Common myeloid progenitor, CD34-positive (primary cell): Measurements from ENCODE around the gene FBN1.

Experiments used
- CTCF ChIA-PET: fragments of 350-600 bp; sonication (Branson Sonifier 250); formaldehyde crosslinking; loops from one replicate; lab custom pipeline; 2021; ENCODE audit warnings: antibody characterized with exemption; lab: Charles Lee
- POLR2A ChIA-PET: fragments of 350-600 bp; sonication (Branson Sonifier 250); formaldehyde crosslinking; loops from one replicate; lab custom pipeline; 2021; ENCODE audit warnings: antibody characterized with exemption; lab: Charles Lee
- DNase-seq, 3 donors: peaks; one replicate each; pipeline versions ENCODE4 v3.0.0 to v3.0.0-alpha.2; 2013
- H3K27ac ChIP-seq, 2 experiments: 1 replicate in 1 of 2; 2 replicates in 1 of 2; pipeline ENCODE4 v1.7.0; 2013; ENCODE audit warnings: inconsistent platforms in 2 of 2, low read length in 2 of 2, mild to moderate bottlenecking in 2 of 2, low read depth in 1 of 2, moderate library complexity in 1 of 2; ENCODE audit not compliant: severe bottlenecking in 2 of 2, insufficient read depth in 1 of 2, poor library complexity in 1 of 2
- H3K27me3 ChIP-seq, 5 experiments: replicated peaks in 2 of 5; 1 replicate in 3 of 5; 2 replicates in 2 of 5; pipeline versions ENCODE4 v1.6.1 to v1.7.0; 2013; ENCODE audit warnings: low read length in 4 of 5, mild to moderate bottlenecking in 2 of 5, moderate library complexity in 2 of 5, inconsistent platforms in 1 of 5; ENCODE audit not compliant: insufficient read depth in 5 of 5, control insufficient read depth in 4 of 5
- H3K36me3 ChIP-seq, 4 experiments: 1 replicate in 2 of 4; 2 replicates in 2 of 4; pipeline versions ENCODE4 v1.6.1 to v1.7.0; 2013; ENCODE audit warnings: low read length in 3 of 4, control low read depth in 1 of 4, mild to moderate bottlenecking in 1 of 4; ENCODE audit not compliant: control insufficient read depth in 4 of 4, insufficient read depth in 4 of 4
- H3K4me1 ChIP-seq, 4 experiments: 1 replicate in 3 of 4; 2 replicates in 1 of 4; pipeline versions ENCODE4 v1.6.1 to v1.7.1; 2013; ENCODE audit warnings: low read length in 3 of 4, mild to moderate bottlenecking in 3 of 4, control low read depth in 1 of 4, inconsistent platforms in 1 of 4, moderate library complexity in 1 of 4; ENCODE audit not compliant: control insufficient read depth in 4 of 4, insufficient read depth in 4 of 4; ENCODE audit errors: control extremely low read depth in 1 of 4
- H3K4me3 ChIP-seq, 7 experiments: 1 replicate in 4 of 7; 2 replicates in 3 of 7; pipeline versions ENCODE4 v1.5.1 to v1.7.0; 2013; ENCODE audit warnings: mild to moderate bottlenecking in 7 of 7, low read length in 6 of 7, moderate library complexity in 6 of 7, inconsistent platforms in 2 of 7, low read depth in 2 of 7, control low read depth in 1 of 7; ENCODE audit not compliant: insufficient read depth in 4 of 7, control insufficient read depth in 1 of 7; ENCODE audit errors: extremely low read depth in 1 of 7
- H3K9me3 ChIP-seq, 5 experiments: 1 replicate in 4 of 5; 2 replicates in 1 of 5; pipeline versions ENCODE4 v1.6.1 to v1.7.1; 2013; ENCODE audit warnings: low read length in 4 of 5, mild to moderate bottlenecking in 2 of 5, inconsistent platforms in 1 of 5, low read depth in 1 of 5, moderate library complexity in 1 of 5; ENCODE audit not compliant: control insufficient read depth in 4 of 5, insufficient read depth in 2 of 5; ENCODE audit errors: control extremely low read depth in 1 of 5
- WGBS: methylation state at CpG from one replicate; pipeline ENCODE4 v1.1.5; 2013; ENCODE audit not compliant: insufficient coverage; 5-methylcytosine and 5-hydroxymethylcytosine counted together

FBN1 gene

DNA sequence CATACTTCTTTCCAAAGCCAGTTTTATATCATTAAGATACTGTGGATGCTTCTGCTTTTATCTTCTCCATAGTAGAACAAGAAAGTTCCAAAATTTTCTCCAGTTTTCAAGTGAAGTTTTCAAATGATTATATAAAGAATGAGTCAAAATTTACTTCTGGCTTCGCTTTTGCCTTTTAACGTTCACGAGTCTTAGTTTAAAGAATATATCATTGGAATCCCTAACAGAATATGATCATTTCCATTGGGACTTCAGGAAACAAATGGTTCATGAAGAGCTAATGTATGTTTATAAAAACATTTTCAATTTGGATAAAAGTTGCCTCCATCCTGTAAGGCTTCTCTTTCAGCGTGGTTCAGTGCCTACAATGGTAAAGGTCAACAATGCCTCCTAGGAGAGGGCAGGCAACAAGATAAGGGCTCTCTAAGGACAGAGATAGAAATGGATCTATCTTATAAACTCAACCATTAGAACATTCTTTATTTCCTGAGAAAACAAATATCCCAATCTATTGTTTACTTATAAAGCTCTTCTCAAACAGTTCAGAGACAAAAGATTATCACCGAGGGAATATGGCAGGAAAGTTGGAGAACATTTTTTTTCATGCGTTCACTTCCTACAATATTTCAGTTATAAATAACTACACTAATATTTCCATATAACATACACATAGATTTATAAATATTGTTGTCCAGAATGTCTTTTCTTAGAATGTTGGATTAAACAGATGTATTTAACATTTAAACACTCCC lies 60.5 kb downstream of the FBN1 start:
- ChIA-PET POLR2A (no interaction called here), CTCF (no interaction called here)
- no peak overlapping the region for H3K27ac ChIP-seq
- H3K36me3 ChIP-seq, result no peaks in the 10 kb centered on the region
- DNase-seq, result no peak
- peaks cover 0 to 6% (median 2%) of the 10 kb centered on the region in 4 experiments for H3K4me1 ChIP-seq
- H3K4me3 ChIP-seq, result no peak overlapping the region
- WGBS, result no CpG with 5 or more reads among the region's 6 CpGs
- no peaks in the 10 kb centered on the region for H3K27me3 ChIP-seq
- H3K9me3 ChIP-seq, result no peaks in the 10 kb centered on the region

DNA sequence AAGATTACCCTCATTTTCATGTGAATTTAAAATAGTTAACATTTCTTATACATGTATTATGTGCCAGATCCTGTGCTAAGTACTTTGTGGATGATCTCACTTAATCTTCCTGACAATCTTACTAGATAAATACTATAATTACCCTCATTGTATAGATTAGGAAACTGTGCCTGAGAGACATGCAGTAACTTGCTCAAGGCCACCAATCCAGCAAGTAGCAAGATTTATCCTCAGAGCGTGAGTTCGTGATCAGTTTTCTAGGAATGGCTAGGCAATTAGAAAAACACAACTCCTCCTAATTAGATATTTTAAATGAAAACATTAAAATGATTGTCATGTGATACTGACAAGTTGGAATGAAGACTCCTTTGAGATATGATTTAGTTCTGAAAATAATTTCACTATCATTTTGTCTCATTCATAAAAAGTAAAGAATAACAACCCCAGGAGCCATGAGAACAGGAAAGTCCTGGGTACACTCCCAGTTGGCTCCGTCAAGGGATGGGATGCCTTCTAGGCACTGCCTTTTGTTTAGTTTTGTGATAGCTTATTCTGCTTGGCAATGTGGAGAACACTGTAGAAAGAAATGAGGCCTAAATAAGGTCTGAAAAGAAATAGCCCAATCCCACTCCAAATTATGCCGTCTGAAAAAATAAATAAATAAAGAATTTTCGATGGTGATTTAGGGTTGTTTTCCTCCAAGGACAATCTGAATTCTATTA lies 61.3 kb downstream of the FBN1 start:
- Histone ChIP-seq H3K36me3 (no peaks in the 10 kb centered on the region), H3K9me3 (no peaks in the 10 kb centered on the region), H3K4me3 (no peak overlapping the region), H3K27me3 (no peaks in the 10 kb centered on the region), H3K27ac (no peak overlapping the region), H3K4me1 (peaks cover 0 to 4% (median under 1%) of the 10 kb centered on the region in 4 experiments)
- ChIA-PET POLR2A (no interaction called here), CTCF (no interaction called here)
- no peak for DNase-seq
- WGBS, result no CpG with 5 or more reads among the region's 5 CpGs

DNA sequence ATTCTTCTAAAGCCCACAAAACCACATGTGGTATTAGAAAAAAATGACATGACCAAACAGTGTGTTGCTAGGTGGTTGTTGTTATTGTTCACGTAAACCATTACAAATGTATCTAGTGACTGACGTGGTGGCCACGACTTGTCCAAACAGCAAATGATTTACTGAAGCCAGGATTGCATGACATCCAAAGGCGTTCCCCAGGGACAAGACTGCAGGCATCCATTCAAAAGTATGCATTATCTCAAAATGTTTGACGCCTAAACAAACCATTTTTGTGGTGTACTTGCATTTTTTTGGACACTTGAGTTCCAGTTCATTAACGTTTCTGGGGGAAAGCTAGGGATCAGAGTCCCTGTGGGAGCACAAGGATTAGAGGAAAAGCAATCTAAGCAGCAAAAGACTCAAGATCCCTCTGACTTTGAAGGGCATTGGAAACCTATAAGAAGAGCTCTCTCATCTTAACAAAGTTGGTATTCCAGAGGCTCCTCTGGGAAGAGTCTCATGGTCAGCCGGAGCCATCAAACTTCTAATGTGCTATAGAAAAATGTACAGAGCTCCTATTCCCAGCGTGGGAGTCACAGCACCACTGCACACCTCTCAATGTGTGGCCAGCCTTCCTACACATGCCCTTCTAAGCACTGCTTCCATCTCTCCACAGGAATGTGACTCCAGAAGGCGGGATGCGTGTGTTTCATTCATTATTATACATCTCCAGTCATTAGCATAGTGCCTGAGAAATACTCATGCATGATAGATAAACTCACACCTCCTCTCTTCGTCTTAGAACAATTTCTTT lies 62.9 kb downstream of the FBN1 start:
- CTCF ChIA-PET, result no interaction called here
- 87% methylated on average over 8 of the region's 11 CpGs for WGBS
- no peaks in the 10 kb centered on the region for H3K36me3 ChIP-seq

DNA sequence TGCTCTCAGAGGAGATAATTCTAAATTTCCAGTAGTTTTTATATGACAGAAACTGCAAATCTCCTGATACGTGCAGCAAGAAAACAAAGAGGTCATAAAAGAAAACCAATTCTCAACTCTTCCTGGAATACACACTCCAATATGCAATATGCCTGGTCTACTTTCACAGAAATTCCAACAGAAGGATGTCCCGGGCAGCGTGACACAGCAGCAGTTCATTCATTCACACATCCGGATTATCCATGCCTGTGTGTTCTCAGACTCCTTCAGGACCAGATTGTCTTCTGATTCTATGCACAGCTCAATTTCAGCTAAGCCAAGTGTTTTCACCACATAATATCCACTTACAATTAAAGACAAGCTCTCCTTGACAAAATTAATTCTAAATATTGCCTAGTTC lies 64.3 kb downstream of the FBN1 start:
- H3K4me3 ChIP-seq, result no peak overlapping the region
- WGBS, result 99% methylated on average over 4 of the region's 4 CpGs
- no peaks in the 10 kb centered on the region for H3K36me3 ChIP-seq
- ChIA-PET POLR2A (interaction anchor here (0.8 kb wide), 1 partner anchor 11 kb away, joined by 3 read pairs; no protein-coding TSS in a partner anchor), CTCF (interaction anchor here (1.5 kb wide), 1 partner anchor 9 kb away, joined by 9 read pairs; no protein-coding TSS in a partner anchor)
- H3K4me1 ChIP-seq, result no peaks in the 10 kb centered on the region
- no peak overlapping the region for H3K27ac ChIP-seq
- H3K9me3 ChIP-seq, result peaks cover 0 to 1% (median 0%) of the 10 kb centered on the region in 5 experiments
- DNase-seq, result no peak
- no peaks in the 10 kb centered on the region for H3K27me3 ChIP-seq

More for the DNA sequence above, 62.9 kb downstream of the FBN1 start:
- DNase-seq, result peak; percentile 26 to 75 (median 71)
- Histone ChIP-seq H3K9me3 (peaks cover 0 to 1% (median 0%) of the 10 kb centered on the region in 5 experiments), H3K4me1 (peaks cover 0 to 4% (median under 1%) of the 10 kb centered on the region in 4 experiments), H3K4me3 (no peak overlapping the region), H3K27me3 (no peaks in the 10 kb centered on the region), H3K27ac (no peak overlapping the region)
- POLR2A ChIA-PET, result interaction anchor here (0.6 kb wide), 1 partner anchor 40 kb away, joined by 3 read pairs; no protein-coding TSS in a partner anchor

DNA sequence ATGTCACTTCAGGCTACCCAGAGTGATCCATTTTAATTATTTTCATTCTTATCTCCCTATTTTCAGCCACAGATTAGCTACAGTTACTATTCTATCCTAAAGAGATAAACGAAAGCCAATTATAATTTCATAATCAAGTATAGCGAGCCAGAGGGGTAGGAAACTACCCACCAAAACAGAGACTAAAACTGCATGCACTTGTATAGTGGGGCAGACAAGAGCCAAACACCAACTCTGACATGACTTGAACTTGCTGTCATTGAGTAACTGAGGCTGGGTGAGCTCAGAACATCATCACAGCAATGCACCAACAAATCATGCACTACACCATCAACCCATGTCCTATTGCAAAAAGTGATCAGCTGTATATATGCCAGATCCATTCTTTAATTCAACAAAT lies 64.8 kb downstream of the FBN1 start:
- Histone ChIP-seq H3K9me3 (peaks cover 0 to 1% (median 0%) of the 10 kb centered on the region in 5 experiments), H3K27me3 (no peaks in the 10 kb centered on the region), H3K36me3 (no peaks in the 10 kb centered on the region), H3K27ac (no peak overlapping the region), H3K4me3 (no peak overlapping the region), H3K4me1 (no peaks in the 10 kb centered on the region)
- ChIA-PET CTCF (interaction anchor here (1.5 kb wide), 1 partner anchor 10 kb away, joined by 9 read pairs; no protein-coding TSS in a partner anchor), POLR2A (interaction anchor here (0.8 kb wide), 1 partner anchor 11 kb away, joined by 3 read pairs; no protein-coding TSS in a partner anchor)
- WGBS, result no CpG with 5 or more reads among the region's 2 CpGs
- no peak for DNase-seq

DNA sequence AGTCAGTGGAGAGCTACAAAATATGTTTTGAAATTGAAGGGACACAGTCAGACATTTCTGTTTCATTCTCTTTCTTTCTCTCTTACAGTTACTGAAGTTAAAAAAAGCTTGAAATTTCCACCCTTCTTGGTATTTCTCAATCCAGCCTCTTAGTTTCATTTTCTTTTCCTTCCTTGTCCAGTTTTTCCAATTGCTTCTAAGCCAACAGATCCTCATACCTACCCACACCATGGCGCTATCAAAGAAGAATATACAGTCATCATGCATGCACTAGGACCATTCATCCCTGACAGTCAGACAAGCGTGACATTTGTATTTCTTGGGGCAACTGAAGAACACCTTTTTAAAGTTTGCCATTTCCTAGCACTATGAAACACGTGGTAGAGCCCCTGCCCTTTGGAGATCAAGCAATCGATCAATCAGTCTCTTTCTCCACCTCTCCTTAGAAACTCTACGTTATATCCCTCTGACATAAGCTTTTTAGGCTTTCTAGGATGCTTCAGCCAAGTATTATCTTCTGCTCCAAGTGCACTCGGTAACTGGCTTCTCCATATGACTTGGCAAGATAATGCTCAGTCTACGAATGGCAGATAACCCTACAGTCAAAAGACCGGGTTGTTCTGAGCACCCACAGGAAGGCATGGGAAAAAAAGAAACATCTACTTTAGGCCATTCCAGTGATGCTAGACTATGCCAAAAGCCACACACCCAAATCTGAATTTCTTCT lies 65.4 kb downstream of the FBN1 start:
- H3K4me1 ChIP-seq, result no peaks in the 10 kb centered on the region
- H3K4me3 ChIP-seq, result no peak overlapping the region
- 88% methylated on average over 8 of the region's 8 CpGs for WGBS
- DNase-seq, result peak; percentile 39 to 77 (median 58)
- no peak overlapping the region for H3K27ac ChIP-seq
- ChIA-PET CTCF (interaction anchor here (1.5 kb wide), 1 partner anchor 10 kb away, joined by 9 read pairs; no protein-coding TSS in a partner anchor), POLR2A (no interaction called here)
- peaks cover 0 to 1% (median 0%) of the 10 kb centered on the region in 5 experiments for H3K9me3 ChIP-seq
- no peaks in the 10 kb centered on the region for H3K36me3 ChIP-seq
- no peaks in the 10 kb centered on the region for H3K27me3 ChIP-seq
